H9 (cell line): ENCODE measurements around the gene LYSMD4. TPM values are rescaled to one million over a fixed set of nuclear protein-coding genes. Genes with fewer than 3 reads are reported as not detected.

Experiments used
- DNase-seq: peaks from one replicate; pipeline ENCODE4 v3.0.0-alpha.2; 2017
- H2AFZ ChIP-seq: one replicate; pipeline ENCODE4 v1.6.1; 2013; ENCODE audit warnings: mild to moderate bottlenecking, low read length, control low read depth, moderate library complexity
- H2AK5ac ChIP-seq: 2 replicates; pipeline ENCODE4 v1.6.1; 2013; ENCODE audit warnings: low read length, control low read depth, mixed read lengths; ENCODE audit not compliant: insufficient read length
- H2BK120ac ChIP-seq: one replicate; pipeline ENCODE4 v1.6.1; 2013; ENCODE audit warnings: low read depth, mild to moderate bottlenecking, low read length, control low read depth, inconsistent platforms; ENCODE audit not compliant: poor library complexity, severe bottlenecking
- H2BK12ac ChIP-seq: 2 replicates; pipeline ENCODE4 v1.6.1; 2013; ENCODE audit warnings: low read length, control low read depth, mixed read lengths, low read depth; ENCODE audit not compliant: insufficient read length
- H2BK15ac ChIP-seq: 2 replicates; pipeline ENCODE4 v1.6.1; 2013; ENCODE audit warnings: low read depth, low read length, control low read depth
- H2BK20ac ChIP-seq: one replicate; pipeline ENCODE4 v1.6.1; 2013; ENCODE audit warnings: low read depth, mild to moderate bottlenecking, low read length, control low read depth, inconsistent platforms; ENCODE audit not compliant: poor library complexity, severe bottlenecking
- H2BK5ac ChIP-seq: 2 replicates; pipeline ENCODE4 v1.6.1; 2013; ENCODE audit warnings: low read length, control low read depth, mixed read lengths; ENCODE audit not compliant: insufficient read length
- H3K14ac ChIP-seq: 2 replicates; pipeline ENCODE4 v1.6.1; 2013; ENCODE audit warnings: low read length, control low read depth; ENCODE audit not compliant: insufficient read depth
- H3K18ac ChIP-seq: 2 replicates; pipeline ENCODE4 v1.6.1; 2013; ENCODE audit warnings: low read depth, mild to moderate bottlenecking, mixed read lengths, low read length, control low read depth; ENCODE audit not compliant: insufficient read length
- H3K23ac ChIP-seq: 2 replicates; pipeline ENCODE4 v1.6.1; 2013; ENCODE audit warnings: low read length, control low read depth, mixed read lengths, low read depth; ENCODE audit not compliant: insufficient read length
- H3K23me2 ChIP-seq: 2 replicates; pipeline ENCODE4 v1.6.1; 2013; ENCODE audit warnings: low read depth, mild to moderate bottlenecking, mixed read lengths, low read length, control low read depth; ENCODE audit not compliant: insufficient read length, poor library complexity, severe bottlenecking
- H3K27ac ChIP-seq: 2 replicates; pipeline ENCODE4 v1.5.1; 2013; ENCODE audit warnings: low read length, control low read depth, mixed read lengths, low read depth; ENCODE audit not compliant: insufficient read length
- H3K27me3 ChIP-seq: 2 replicates; pipeline ENCODE4 v1.6.1; 2013; ENCODE audit warnings: low read length, control low read depth, inconsistent platforms; ENCODE audit not compliant: insufficient read depth
- H3K4ac ChIP-seq: 2 replicates; pipeline ENCODE4 v1.6.1; 2013; ENCODE audit warnings: low read depth, mild to moderate bottlenecking, control low read depth, inconsistent platforms, low read length, moderate library complexity
- H3K4me1 ChIP-seq: 2 replicates; pipeline ENCODE4 v1.6.1; 2013; ENCODE audit warnings: low read length, control low read depth, inconsistent platforms; ENCODE audit not compliant: insufficient read depth
- H3K4me2 ChIP-seq: 2 replicates; pipeline ENCODE4 v1.6.1; 2013; ENCODE audit warnings: low read length, control low read depth, mixed read lengths; ENCODE audit not compliant: insufficient read length, insufficient read depth
- H3K56ac ChIP-seq: 2 replicates; pipeline ENCODE4 v1.6.1; 2013; ENCODE audit warnings: low read depth, mild to moderate bottlenecking, mixed read lengths, low read length, control low read depth; ENCODE audit not compliant: insufficient read length
- H3K79me1 ChIP-seq: 2 replicates; pipeline ENCODE4 v1.6.1; 2013; ENCODE audit warnings: low read depth, mild to moderate bottlenecking, moderate library complexity, low read length, control low read depth, inconsistent platforms; ENCODE audit not compliant: insufficient read depth, poor library complexity, severe bottlenecking
- H3K79me2 ChIP-seq: 2 replicates; pipeline ENCODE4 v1.6.1; 2013; ENCODE audit warnings: low read length, control low read depth, inconsistent platforms; ENCODE audit not compliant: insufficient read depth
- H3K9ac ChIP-seq: 2 replicates; pipeline ENCODE4 v1.6.1; 2013; ENCODE audit warnings: low read length, control low read depth, mixed read lengths; ENCODE audit not compliant: insufficient read length; ENCODE audit errors: extremely low read depth
- H3K9me3 ChIP-seq: one replicate; pipeline ENCODE4 v1.6.1; 2013; ENCODE audit warnings: low read depth, low read length, inconsistent platforms; ENCODE audit not compliant: control insufficient read depth
- H3T11ph ChIP-seq: one replicate; pipeline ENCODE4 v1.6.1; 2013; ENCODE audit warnings: mild to moderate bottlenecking, low read length, control low read depth, inconsistent platforms
- H4K20me1 ChIP-seq: one replicate; pipeline ENCODE4 v1.6.1; 2013; ENCODE audit not compliant: control insufficient read depth, insufficient read length, insufficient read depth
- H4K5ac ChIP-seq: 2 replicates; pipeline ENCODE4 v1.6.1; 2013; ENCODE audit warnings: low read depth, mild to moderate bottlenecking, mixed read lengths, low read length, control low read depth; ENCODE audit not compliant: insufficient read length
- H4K8ac ChIP-seq: replicated peaks from 2 replicates; pipeline ENCODE4 v1.6.1; 2013; ENCODE audit warnings: low read length, control low read depth, mixed read lengths, low read depth; ENCODE audit not compliant: insufficient read length
- H4K91ac ChIP-seq: 2 replicates; pipeline ENCODE4 v1.6.1; 2013; ENCODE audit warnings: low read depth, mild to moderate bottlenecking, moderate library complexity, mixed read lengths, low read length, control low read depth; ENCODE audit not compliant: insufficient read length
- H3K27ac Mint-ChIP-seq, 3 experiments: 2 replicates in 2 of 3; 3 replicates in 1 of 3; pipeline ENCODE4 v1.8.0; 2020 to 2021; ENCODE audit warnings: mixed read lengths in 3 of 3, mild to moderate bottlenecking in 1 of 3, moderate library complexity in 1 of 3
- H3K27me3 Mint-ChIP-seq: 2 replicates; pipeline ENCODE4 v1.8.0; 2021; ENCODE audit warnings: low read depth, mild to moderate bottlenecking, moderate library complexity, mixed read lengths
- H3K36me3 Mint-ChIP-seq, 3 experiments: 2 replicates in 2 of 3; 3 replicates in 1 of 3; pipeline ENCODE4 v1.8.0; 2020 to 2021; ENCODE audit warnings: low read depth in 3 of 3, mixed read lengths in 3 of 3; ENCODE audit not compliant: insufficient read depth in 1 of 3
- H3K4me1 Mint-ChIP-seq, 2 experiments: 2 replicates each; pipeline ENCODE4 v1.8.0; 2020; ENCODE audit warnings: mixed read lengths in 2 of 2
- H3K4me3 Mint-ChIP-seq, 2 experiments: 2 replicates in 1 of 2; 3 replicates in 1 of 2; pipeline ENCODE4 v1.8.0; 2020 to 2021; ENCODE audit warnings: mild to moderate bottlenecking in 2 of 2, mixed read lengths in 2 of 2, moderate library complexity in 1 of 2
- H3K9me3 Mint-ChIP-seq, 2 experiments: 2 replicates in 1 of 2; 3 replicates in 1 of 2; pipeline ENCODE4 v1.8.0; 2020; ENCODE audit warnings: mild to moderate bottlenecking in 2 of 2, mixed read lengths in 2 of 2, moderate library complexity in 1 of 2
- WGBS: extraction: QIAGEN DNeasy Blood & Tissue Kit; methylation state at CpG from one replicate; pipeline ENCODE4 v1.1.7; 2013; ENCODE audit warnings: missing lambda C conversion rate, low lambda C conversion rate, mixed read lengths; ENCODE audit not compliant: insufficient read length; ENCODE audit errors: extremely low coverage; 5-methylcytosine and 5-hydroxymethylcytosine counted together
- total RNA-seq: library from RNA; stranded (reverse); gene quantifications from 2 replicates; pipeline ENCODE4 v1.2.1, GENCODE V29; 2021
- TF ChIP-seq, protein P1 (sequence below): fragments of 200-600 bp; sonication (generic); conservative IDR thresholded peaks from 3 replicates; pipeline ENCODE4 v1.8.0; 2021; ENCODE audit warnings: antibody characterized with exemption, mild to moderate bottlenecking

Gene LYSMD4
- total RNA-seq, 1 experiment from 2014 or later = 10.0 TPM

DNA sequence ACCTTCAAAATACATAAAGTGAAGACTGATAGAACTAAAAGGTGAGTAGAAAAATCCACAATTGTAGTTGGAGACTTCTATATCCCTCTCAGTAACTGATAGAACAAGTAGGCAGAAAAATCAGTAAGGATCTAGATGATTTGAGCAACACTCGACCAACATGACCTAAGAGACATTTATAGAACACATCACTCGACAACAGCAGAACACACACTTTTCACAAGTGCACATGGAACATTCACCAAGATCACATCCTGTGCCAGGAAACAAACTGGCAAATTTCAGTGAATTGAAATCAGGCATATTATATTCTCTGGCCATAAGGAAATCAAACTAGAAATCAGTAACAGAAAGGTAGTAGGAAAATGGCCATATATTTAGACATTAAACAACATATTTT, 37.1 kb downstream of the LYSMD4 start:
- no peak overlapping the region for H3K27ac Mint-ChIP-seq
- H2BK20ac ChIP-seq = no peak overlapping the region
- peaks cover 0 to 18% (median 15%) of the 10 kb centered on the region in 3 experiments; a peak in 5 of 7 replicates for H3K36me3 Mint-ChIP-seq
- no peak overlapping the region for H3K4ac ChIP-seq
- H2BK5ac ChIP-seq = no peak overlapping the region
- H4K8ac ChIP-seq = no peak overlapping the region
- H2AK5ac ChIP-seq = no peak overlapping the region
- H3K27me3 ChIP-seq = no peaks in the 10 kb centered on the region
- H4K5ac ChIP-seq = no peak overlapping the region
- H3K4me1 ChIP-seq = no peaks in the 10 kb centered on the region
- H3K56ac ChIP-seq = no peak overlapping the region
- no peaks in the 10 kb centered on the region for H3K23me2 ChIP-seq
- no CpG with 5 or more reads among the region's 2 CpGs for WGBS
- TF ChIP-seq, protein P1, sequence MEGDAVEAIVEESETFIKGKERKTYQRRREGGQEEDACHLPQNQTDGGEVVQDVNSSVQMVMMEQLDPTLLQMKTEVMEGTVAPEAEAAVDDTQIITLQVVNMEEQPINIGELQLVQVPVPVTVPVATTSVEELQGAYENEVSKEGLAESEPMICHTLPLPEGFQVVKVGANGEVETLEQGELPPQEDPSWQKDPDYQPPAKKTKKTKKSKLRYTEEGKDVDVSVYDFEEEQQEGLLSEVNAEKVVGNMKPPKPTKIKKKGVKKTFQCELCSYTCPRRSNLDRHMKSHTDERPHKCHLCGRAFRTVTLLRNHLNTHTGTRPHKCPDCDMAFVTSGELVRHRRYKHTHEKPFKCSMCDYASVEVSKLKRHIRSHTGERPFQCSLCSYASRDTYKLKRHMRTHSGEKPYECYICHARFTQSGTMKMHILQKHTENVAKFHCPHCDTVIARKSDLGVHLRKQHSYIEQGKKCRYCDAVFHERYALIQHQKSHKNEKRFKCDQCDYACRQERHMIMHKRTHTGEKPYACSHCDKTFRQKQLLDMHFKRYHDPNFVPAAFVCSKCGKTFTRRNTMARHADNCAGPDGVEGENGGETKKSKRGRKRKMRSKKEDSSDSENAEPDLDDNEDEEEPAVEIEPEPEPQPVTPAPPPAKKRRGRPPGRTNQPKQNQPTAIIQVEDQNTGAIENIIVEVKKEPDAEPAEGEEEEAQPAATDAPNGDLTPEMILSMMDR = no peak
- H3K79me2 ChIP-seq = no peaks in the 10 kb centered on the region
- no peak overlapping the region for H2BK15ac ChIP-seq
- no peak overlapping the region for H3K23ac ChIP-seq
- no peak overlapping the region for H3K4me3 Mint-ChIP-seq
- H3K4me1 Mint-ChIP-seq = no peaks in the 10 kb centered on the region
- no peak overlapping the region for H3K14ac ChIP-seq
- no peak overlapping the region for H2BK120ac ChIP-seq
- no peaks in the 10 kb centered on the region for H3K9me3 Mint-ChIP-seq
- H3T11ph ChIP-seq = no peak overlapping the region
- DNase-seq = no peak
- no peaks in the 10 kb centered on the region for H3K79me1 ChIP-seq
- H3K27me3 Mint-ChIP-seq = no peaks in the 10 kb centered on the region; the same call in 1 of the 2 replicates
- H4K91ac ChIP-seq = no peak overlapping the region
- no peak overlapping the region for H3K27ac ChIP-seq
- no peak overlapping the region for H2BK12ac ChIP-seq
- no peak overlapping the region for H3K9ac ChIP-seq
- H3K9me3 ChIP-seq = no peaks in the 10 kb centered on the region
- no peak overlapping the region for H3K18ac ChIP-seq
- H2AFZ ChIP-seq = no peak overlapping the region
- H4K20me1 ChIP-seq = no peaks in the 10 kb centered on the region
- H3K4me2 ChIP-seq = no peak overlapping the region
